Endothelial cell of hepatic sinusoid (primary cell): ENCODE data around the gene PHKA1.
"Not testable (repeated sequence)": the region's sequence is repeated elsewhere in the genome, so short reads cannot be mapped to it uniquely, and the experiment has no call there.

Source experiments
- in situ Hi-C: cut with HindIII; loops from 2 replicates; pipeline ENCODE4 v1.10.0; 2017; ENCODE audit warnings: low sequenced_read_pairs

The PHKA1 gene

GRCh38 chrX:72669508-72669907 lies 44.6 kb downstream of the PHKA1 start:
- in situ Hi-C loops = loop anchor here (5.0 kb wide), 1 partner anchor 53 kb away; no protein-coding TSS in a partner anchor

GRCh38 chrX:72666451-72666850 lies 47.7 kb downstream of the PHKA1 start:
- in situ Hi-C loops = loop anchor here (5.0 kb wide), 1 partner anchor 56 kb away; no protein-coding TSS in a partner anchor

- in situ Hi-C loops = no loop called here
Observed at GRCh38 chrX:72663737-72664136, 50.4 kb downstream of the PHKA1 start.

- in situ Hi-C loops = no loop called here
Observed at GRCh38 chrX:72662020-72662747, 51.9 kb downstream of the PHKA1 start.

GRCh38 chrX:72659723-72660122 lies 54.4 kb downstream of the PHKA1 start:
- in situ Hi-C loops = loop anchor here (5.0 kb wide), 1 partner anchor 38 kb away; no protein-coding TSS in a partner anchor

- in situ Hi-C loops = no loop called here
Observed at GRCh38 chrX:72652082-72652481, 62.0 kb downstream of the PHKA1 start.

GRCh38 chrX:72644946-72645345 lies 69.2 kb downstream of the PHKA1 start:
- in situ Hi-C loops = no loop called here

GRCh38 chrX:72641611-72642010 lies 72.5 kb downstream of the PHKA1 start:
- in situ Hi-C loops = no loop called here

- in situ Hi-C loops = no loop called here
Observed at GRCh38 chrX:72635930-72636329, 78.2 kb downstream of the PHKA1 start.

GRCh38 chrX:72634331-72634730 lies 79.8 kb downstream of the PHKA1 start:
- in situ Hi-C loops = no loop called here

- in situ Hi-C loops = no loop called here
Observed at GRCh38 chrX:72630185-72630584, 83.9 kb downstream of the PHKA1 start.

- in situ Hi-C loops = no loop called here
Observed at GRCh38 chrX:72624194-72624593, 89.9 kb downstream of the PHKA1 start.

- in situ Hi-C loops = no loop called here
Observed at GRCh38 chrX:72621625-72622485, 92.3 kb downstream of the PHKA1 start.

- in situ Hi-C loops = no loop called here
Observed at GRCh38 chrX:72621163-72621562, 92.9 kb downstream of the PHKA1 start.

- in situ Hi-C loops = no loop called here
Observed at GRCh38 chrX:72620550-72621145, 93.5 kb downstream of the PHKA1 start.

GRCh38 chrX:72609313-72609712 lies 104.8 kb downstream of the PHKA1 start:
- in situ Hi-C loops = no loop called here

GRCh38 chrX:72604705-72605104 lies 109.4 kb downstream of the PHKA1 start:
- in situ Hi-C loops = no loop called here

- in situ Hi-C loops = no loop called here
Observed at GRCh38 chrX:72604112-72604511, 110.0 kb downstream of the PHKA1 start.

GRCh38 chrX:72591038-72591437 lies 123.1 kb downstream of the PHKA1 start:
- in situ Hi-C loops = not testable (repeated sequence)

GRCh38 chrX:72584163-72584562 lies 129.9 kb downstream of the PHKA1 start:
- in situ Hi-C loops = no loop called here

- in situ Hi-C loops = no loop called here
Observed at GRCh38 chrX:72576141-72576894, 137.8 kb downstream of the PHKA1 start.
